ENCODE data around the gene RASEF. TPM values are rescaled to one million over a fixed set of nuclear protein-coding genes. Genes with fewer than 3 reads are reported as not detected.

The RASEF gene
- total and polyA plus RNA-seq, 2 donors (not counting 3 experiments of a cell fraction or from before 2014, with no cell fraction given) = 0.11 TPM; not detected in 1

GRCh38 chr9:82997476-82998140, 65.3 kb downstream of the RASEF start:
- H3K9ac ChIP-seq (replicated peaks; ENCODE audit: extremely low read depth, insufficient read depth, low read length) = no peak overlapping the region
- H3K9me3 ChIP-seq (replicated peaks; ENCODE audit: control insufficient read depth, insufficient read depth, low read length) = no peaks in the 10 kb centered on the region
- CTCF ChIA-PET = no interaction called here
- no peaks in the 10 kb centered on the region for H3K4me1 ChIP-seq (ENCODE audit: control insufficient read depth, extremely low read depth, insufficient read depth, low read length)
- BruUV-seq (replicated peaks) = no TSS peak
- intact Hi-C loops (cut with micrococcal nuclease) = no loop called here
- DNase-seq (ENCODE audit: low read depth, low spot score) = no peak
- no peaks in the 10 kb centered on the region for H3K36me3 ChIP-seq (ENCODE audit: control insufficient read depth in 2 of 2, extremely low read depth in 1 of 2, insufficient read depth in 2 of 2, low read length in 2 of 2)
- H3K4me2 ChIP-seq (ENCODE audit: insufficient read depth, low read length) = no peak overlapping the region
- no peak overlapping the region for H2AFZ ChIP-seq (ENCODE audit: low read depth, low read length)
- POLR2A ChIA-PET = no interaction called here
- TF ChIP-seq POLR2A (IDR thresholded peaks at IDR 0.05; ENCODE audit: low read depth, low read length) (no peak), FOS (IDR thresholded peaks at IDR 0.05; ENCODE audit: borderline replicate concordance, insufficient read depth, low read length) (no peak), POLR2AphosphoS5 (IDR thresholded peaks at IDR 0.05; ENCODE audit: insufficient read depth, low read depth, low read length) (no peak), JUN (IDR thresholded peaks at IDR 0.05; ENCODE audit: borderline replicate concordance, insufficient read depth, insufficient read length, low read depth) (no peak), GATA2 (IDR thresholded peaks at IDR 0.05; ENCODE audit: insufficient read depth, insufficient read length, low read depth, low read length) (no peak), EZH2 (IDR thresholded peaks at IDR 0.05; ENCODE audit: borderline replicate concordance, low read depth, low read length, severe bottlenecking) (no peak), CTCF (IDR thresholded peaks at IDR 0.05; ENCODE audit: extremely low read depth in 1 of 2, insufficient read depth in 1 of 2, low read depth in 1 of 2, low read length in 2 of 2) (no peak), MAX (IDR thresholded peaks at IDR 0.05; ENCODE audit: insufficient read depth, insufficient read length) (no peak)
- dilution Hi-C loops (cut with MboI; ENCODE audit: extremely low pct_ligation_motif_present, low sequenced_read_pairs) = no loop called here
- no peak overlapping the region for H3K27ac ChIP-seq (ENCODE audit: insufficient read depth, low read depth, low read length)
- FAIRE-seq = no peak
- H3K4me3 ChIP-seq (replicated peaks in 1 of 3; ENCODE audit: insufficient read depth in 1 of 3, low read depth in 1 of 3, low read length in 3 of 3) = no peak overlapping the region
- no peaks in the 10 kb centered on the region for H3K79me2 ChIP-seq (ENCODE audit: control insufficient read depth, insufficient read depth, low read length)
- no peaks in the 10 kb centered on the region for H3K27me3 ChIP-seq (ENCODE audit: control insufficient read depth in 2 of 2, insufficient read depth in 2 of 2, low read length in 2 of 2)
- H3K9me1 ChIP-seq (replicated peaks; ENCODE audit: control insufficient read depth, extremely low read depth, insufficient read depth, low read length) = no peaks in the 10 kb centered on the region
- no peaks in the 10 kb centered on the region for H4K20me1 ChIP-seq (replicated peaks; ENCODE audit: control insufficient read depth, extremely low read depth, insufficient read depth, low read length)
